GM18507 (cell line): Measurements from ENCODE around the gene GOT1.

Experiments
- DNase-seq: peaks from one replicate; pipeline ENCODE4 v3.0.0; 2011; ENCODE audit warnings: low read depth; ENCODE audit not compliant: insufficient read length; ENCODE audit errors: extremely low spot score
- FAIRE-seq: peaks from 2 replicates; lab custom pipeline; 2011; peaks lifted over from hg19 to GRCh38; lab: Jason Lieb, UNC

The GOT1 gene

GRCh38 chr10:99435986-99436638 is 5.7 kb upstream of the GOT1 start:
- FAIRE-seq (peak; percentile 77), DNase-seq (no peak)

DNA sequence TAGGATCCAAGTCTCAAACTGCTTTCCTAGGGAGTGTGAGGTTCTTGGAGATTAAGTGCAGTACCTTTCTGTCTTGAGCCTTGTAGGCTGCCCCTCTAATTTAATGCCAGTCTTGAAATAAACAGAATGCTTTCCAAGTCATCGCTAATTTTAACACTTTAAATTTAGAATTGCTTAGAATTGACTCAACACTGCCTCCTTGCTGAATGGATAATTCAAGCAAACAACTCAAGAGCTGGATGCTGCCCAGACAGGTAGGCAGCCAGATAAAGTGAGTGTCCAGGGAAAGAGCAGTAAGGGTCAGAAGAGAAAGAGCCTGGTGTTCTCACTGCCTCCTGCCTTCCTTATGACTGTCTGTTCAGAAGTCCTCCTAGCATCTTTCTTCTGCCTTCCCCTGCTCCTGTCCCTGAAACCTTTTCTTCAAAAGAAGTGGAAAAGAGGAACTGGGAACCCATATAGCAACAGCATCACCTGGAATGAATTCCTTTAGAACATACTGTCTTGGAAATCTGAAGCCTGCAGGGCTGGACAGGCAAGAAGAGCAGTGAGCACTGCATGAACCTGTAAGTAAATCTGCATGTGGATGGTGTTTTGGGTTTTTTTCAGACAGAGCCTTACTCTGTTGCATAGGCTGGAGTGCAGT is 3.1 kb upstream of the GOT1 start:
- FAIRE-seq (no peak), DNase-seq (no peak)

GRCh38 chr10:99432881-99433280 is 2.5 kb upstream of the GOT1 start:
- DNase-seq (no peak), FAIRE-seq (no peak)

DNA sequence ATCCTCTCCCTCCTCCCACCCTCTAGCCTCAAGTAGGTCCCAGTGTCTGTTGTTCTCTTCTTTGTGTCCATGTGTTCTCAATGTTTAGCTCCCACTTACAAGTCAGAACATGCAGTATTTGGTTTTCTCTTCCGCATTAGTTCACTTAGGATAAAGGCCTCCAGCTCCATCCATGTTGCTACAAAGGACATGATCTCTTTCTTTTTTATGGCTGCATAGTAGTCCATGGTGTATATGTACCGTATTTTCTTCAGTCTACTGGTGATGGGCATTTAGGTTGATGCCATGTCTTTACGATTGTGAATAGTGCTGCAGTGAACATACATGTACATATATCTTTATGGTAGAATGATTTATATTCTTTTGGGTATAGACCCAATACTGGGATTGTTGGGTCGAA is 1.6 kb upstream of the GOT1 start:
- no peak for FAIRE-seq
- no peak for DNase-seq

DNA sequence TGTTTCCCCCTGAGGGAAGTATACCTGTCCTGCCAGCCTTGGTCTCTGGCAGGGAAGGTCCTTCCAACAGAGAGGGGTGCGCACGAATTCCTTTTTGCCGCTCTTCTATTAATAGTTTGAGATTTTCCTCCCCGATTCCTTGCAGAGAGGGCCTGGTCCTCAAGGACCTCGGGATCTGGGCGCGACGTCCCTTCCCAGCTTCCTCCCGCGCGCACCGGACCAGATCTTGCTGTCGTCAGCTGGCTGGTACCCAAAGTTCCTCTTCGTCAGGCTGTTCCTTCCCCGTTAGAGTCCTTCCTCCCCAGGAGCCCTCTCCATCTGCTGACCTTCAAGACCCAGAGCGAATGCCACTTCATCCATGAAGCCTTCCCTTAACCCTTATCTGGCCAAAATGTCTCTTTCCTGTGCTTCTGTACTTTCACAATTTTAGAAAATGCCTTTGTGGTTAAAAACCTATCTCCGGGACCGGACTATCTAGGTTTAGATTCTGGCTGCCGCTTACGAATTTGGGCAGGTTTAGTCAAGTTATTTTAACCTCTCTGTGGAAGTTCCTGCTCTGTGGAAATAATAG is 851 bp upstream of the GOT1 start:
- FAIRE-seq = peak; percentile 5
- DNase-seq = no peak

- DNase-seq = no peak
- FAIRE-seq = no peak
Measured at GRCh38 chr10:99430116-99430450, 341 bp downstream of the GOT1 start.

- no peak for FAIRE-seq
- no peak for DNase-seq
Measured at GRCh38 chr10:99429517-99430095, 818 bp downstream of the GOT1 start.

DNA sequence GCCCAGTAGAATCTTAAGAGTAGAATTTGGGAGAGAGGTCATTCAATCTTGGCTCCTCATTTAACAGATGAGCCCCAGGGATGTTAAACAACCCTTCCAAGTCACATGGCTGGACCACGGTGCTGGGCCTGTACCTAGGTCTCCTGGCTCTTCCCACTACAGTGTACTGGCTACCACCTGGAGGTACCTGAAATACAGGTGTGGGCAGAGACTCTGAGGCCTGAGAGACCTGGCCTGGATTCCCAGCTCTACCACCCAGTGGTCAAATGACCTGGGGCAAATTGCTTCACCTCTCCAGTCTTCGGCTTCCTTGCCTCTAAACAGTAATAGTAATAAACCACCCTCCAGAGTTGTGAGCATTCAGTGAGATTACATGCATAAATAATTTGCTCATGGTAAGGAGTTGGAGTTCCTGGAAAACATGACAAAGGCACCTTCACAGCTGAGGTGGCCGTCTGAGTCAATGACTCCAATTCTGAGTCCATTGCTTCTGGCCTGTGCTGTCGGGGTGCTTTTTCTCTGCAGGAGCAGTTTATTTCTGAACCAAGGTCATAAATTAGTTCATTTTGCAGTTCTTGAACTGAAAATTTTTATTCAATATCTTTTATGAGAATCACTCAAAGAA is 2.7 kb downstream of the GOT1 start:
- no peak for FAIRE-seq
- no peak for DNase-seq

DNA sequence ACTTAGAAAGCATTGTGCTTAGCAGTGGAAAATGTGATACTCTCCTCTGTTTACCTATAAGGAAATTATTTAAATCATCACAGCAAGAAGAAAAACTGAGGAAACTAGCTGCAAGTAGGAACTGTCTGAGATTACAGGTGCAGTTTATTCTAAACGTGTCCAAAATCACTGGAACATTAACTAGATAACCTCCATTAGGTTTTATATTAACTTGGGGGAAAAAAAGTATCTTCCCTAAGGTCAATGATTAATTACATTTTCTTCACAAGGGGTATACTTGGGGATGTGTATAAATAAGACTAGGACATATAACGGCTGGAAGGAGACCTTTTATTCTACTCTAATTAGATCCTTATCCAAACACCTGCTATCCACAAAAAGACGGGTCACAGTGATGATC is 3.7 kb downstream of the GOT1 start:
- no peak for FAIRE-seq
- DNase-seq = no peak

DNA sequence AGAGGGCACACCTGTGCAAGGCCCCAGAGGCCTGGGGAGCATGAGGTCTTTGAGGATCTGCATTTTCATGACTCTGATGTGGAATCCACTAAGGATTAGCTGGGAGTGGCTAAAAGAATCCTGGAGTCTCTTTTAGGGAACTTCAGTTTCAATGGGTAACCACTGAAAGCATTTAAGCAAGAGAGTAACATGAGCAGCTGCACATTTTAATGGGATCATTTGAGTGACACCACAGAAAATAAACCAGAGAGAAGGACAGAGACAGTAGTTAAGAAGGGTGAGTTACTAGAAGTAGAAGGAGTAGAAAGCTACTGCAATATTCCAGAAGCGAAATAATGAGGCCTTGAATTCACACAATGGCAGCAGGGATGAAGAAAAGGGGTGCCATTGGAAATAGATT is 5.2 kb downstream of the GOT1 start:
- no peak for FAIRE-seq
- no peak for DNase-seq

DNA sequence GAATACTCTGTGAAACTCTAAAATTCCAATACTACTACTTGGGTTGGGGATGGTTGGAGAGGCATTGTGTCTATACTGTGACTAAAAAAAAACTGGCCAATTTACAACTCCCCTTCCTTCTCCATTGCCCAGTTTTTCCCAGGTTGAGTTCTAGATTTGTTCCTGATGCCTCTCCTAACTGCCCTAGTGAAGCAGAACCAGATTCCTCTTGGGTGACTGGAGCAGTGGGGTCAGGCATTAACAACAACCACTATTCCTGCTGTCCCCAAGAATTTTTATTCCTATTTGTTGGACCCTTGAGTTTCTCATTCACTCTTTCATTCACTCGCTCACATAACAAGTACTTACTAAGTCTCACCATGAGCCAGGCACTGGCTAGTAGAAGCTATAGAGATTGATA is 5.8 kb downstream of the GOT1 start:
- no peak for DNase-seq
- no peak for FAIRE-seq

GRCh38 chr10:99422529-99423096 is 7.8 kb downstream of the GOT1 start:
- DNase-seq (no peak), FAIRE-seq (no peak)

- DNase-seq (no peak), FAIRE-seq (no peak)
Measured at GRCh38 chr10:99421233-99421739, 9.1 kb downstream of the GOT1 start.

- no peak for DNase-seq
- no peak for FAIRE-seq
Measured at GRCh38 chr10:99419688-99420087, 10.7 kb downstream of the GOT1 start.

- FAIRE-seq (no peak), DNase-seq (no peak)
Measured at GRCh38 chr10:99418910-99419624, 11.4 kb downstream of the GOT1 start.

GRCh38 chr10:99412099-99412498 is 18.3 kb downstream of the GOT1 start:
- DNase-seq (no peak), FAIRE-seq (no peak)

DNA sequence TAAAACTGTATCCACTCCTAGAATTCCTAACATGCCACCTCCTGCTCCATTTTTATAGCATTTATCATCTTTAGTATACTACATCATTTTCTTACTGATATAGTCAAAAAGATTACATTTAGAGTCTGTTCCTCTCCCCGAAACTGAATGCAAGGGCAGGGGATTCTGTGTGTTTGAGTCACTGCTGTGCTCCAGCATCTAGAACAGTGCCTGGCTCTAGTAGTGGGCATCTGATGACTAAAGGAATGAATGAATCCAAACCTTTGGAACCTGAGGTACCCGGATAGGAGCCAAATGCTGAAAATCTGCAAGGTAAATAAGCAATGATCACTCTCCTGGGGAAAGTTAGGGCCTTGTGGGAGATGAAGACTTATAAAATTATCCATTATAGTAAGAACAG is 18.9 kb downstream of the GOT1 start:
- DNase-seq = no peak
- no peak for FAIRE-seq

DNA sequence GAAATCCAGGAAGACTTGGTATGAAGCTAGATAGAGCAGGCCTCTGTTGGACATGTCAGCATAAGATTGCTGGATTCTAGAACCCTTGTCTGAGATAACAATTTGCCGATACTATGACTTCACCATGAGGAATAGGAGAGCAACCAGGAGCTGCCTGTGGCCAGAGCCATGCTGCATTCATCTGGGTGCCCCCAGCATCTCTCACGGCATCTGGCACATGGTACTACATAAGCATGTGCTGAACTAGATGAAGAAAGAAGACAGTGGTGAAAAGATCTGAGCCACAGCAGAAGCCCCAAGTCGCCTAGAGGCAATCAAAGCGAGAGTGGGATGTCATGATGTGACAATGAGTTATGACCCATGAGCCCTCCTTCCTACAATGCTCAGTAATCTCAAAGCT is 19.5 kb downstream of the GOT1 start:
- FAIRE-seq = no peak
- no peak for DNase-seq

GRCh38 chr10:99410146-99410545 is 20.3 kb downstream of the GOT1 start:
- no peak for DNase-seq
- FAIRE-seq = no peak

DNA sequence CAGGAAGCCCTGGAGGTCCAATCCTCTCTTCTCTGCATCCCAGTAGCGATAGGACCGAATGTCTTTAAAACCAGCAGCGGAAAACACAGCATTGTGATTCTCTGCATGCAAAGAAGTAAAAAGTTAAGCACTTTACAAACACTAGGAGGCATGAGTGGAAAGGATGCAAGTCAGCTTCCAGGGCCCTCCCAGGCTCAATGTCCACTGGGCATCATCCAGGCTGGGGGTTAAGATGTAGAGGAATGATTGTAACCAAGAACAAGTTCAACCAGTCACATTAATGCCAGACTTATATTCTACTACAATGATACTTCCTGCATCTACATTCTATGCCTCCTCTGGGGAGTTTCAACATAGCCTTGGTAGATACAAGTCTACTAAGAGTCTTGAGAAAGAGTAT is 24.3 kb downstream of the GOT1 start:
- FAIRE-seq (no peak), DNase-seq (no peak)
